VCaP (cell line): ENCODE data around the gene PDCD1LG2.

ENCODE experiments used
- H3K27ac ChIP-seq: fragments of 450-650 bp; 2 replicates; pipeline ENCODE4 v1.5.1; 2017
- CTCF ChIP-seq: fragments of 450-650 bp; conservative IDR thresholded peaks from 2 replicates; pipeline ENCODE4 v1.5.1; 2017; ENCODE audit warnings: mild to moderate bottlenecking, moderate library complexity

Gene PDCD1LG2

GRCh38 chr9:5587024-5587423, 76.7 kb downstream of the PDCD1LG2 start:
- TF ChIP-seq CTCF: no peak
- H3K27ac ChIP-seq: no peak overlapping the region

- H3K27ac ChIP-seq: peak overlapping the region; percentile 85
- TF ChIP-seq CTCF: no peak
Measured at GRCh38 chr9:5592231-5592630, 81.9 kb downstream of the PDCD1LG2 start.

- TF ChIP-seq CTCF: no peak
- H3K27ac ChIP-seq: peak overlapping the region; percentile 85
Measured at GRCh38 chr9:5592904-5593303, 82.6 kb downstream of the PDCD1LG2 start.

- no peak for TF ChIP-seq CTCF
- H3K27ac ChIP-seq: no peak overlapping the region
Measured at GRCh38 chr9:5593904-5594303, 83.6 kb downstream of the PDCD1LG2 start.

GRCh38 chr9:5596173-5596572, 85.8 kb downstream of the PDCD1LG2 start:
- no peak overlapping the region for H3K27ac ChIP-seq
- TF ChIP-seq CTCF: no peak

GRCh38 chr9:5608298-5609225, 98.2 kb downstream of the PDCD1LG2 start:
- no peak overlapping the region for H3K27ac ChIP-seq
- no peak for TF ChIP-seq CTCF

GRCh38 chr9:5609226-5609596, 98.9 kb downstream of the PDCD1LG2 start:
- H3K27ac ChIP-seq: no peak overlapping the region
- no peak for TF ChIP-seq CTCF
